Glutamatergic neuron (in vitro differentiated cells): ENCODE measurements around the gene WDR73. TPM values are rescaled to one million over a fixed set of nuclear protein-coding genes. Genes with fewer than 3 reads are reported as not detected.

Experiments used
- DNase-seq: peaks from one replicate; pipeline ENCODE4 v3.0.0; 2022
- H3K27ac Mint-ChIP-seq: one replicate; pipeline ENCODE4 v1.8.0; 2020; ENCODE audit warnings: mild to moderate bottlenecking, mixed read lengths, inconsistent platforms; ENCODE audit not compliant: unreplicated experiment
- H3K27me3 Mint-ChIP-seq: one replicate; pipeline ENCODE4 v1.8.0; 2020; ENCODE audit warnings: mild to moderate bottlenecking, moderate library complexity, mixed read lengths, inconsistent platforms; ENCODE audit not compliant: unreplicated experiment
- H3K36me3 Mint-ChIP-seq: one replicate; pipeline ENCODE4 v1.8.0; 2020; ENCODE audit warnings: mild to moderate bottlenecking, mixed read lengths, inconsistent platforms; ENCODE audit not compliant: unreplicated experiment
- H3K4me1 Mint-ChIP-seq: one replicate; pipeline ENCODE4 v1.8.0; 2020; ENCODE audit warnings: mild to moderate bottlenecking, low read depth, mixed read lengths, inconsistent platforms; ENCODE audit not compliant: unreplicated experiment
- H3K4me3 Mint-ChIP-seq: one replicate; pipeline ENCODE4 v1.8.0; 2020; ENCODE audit warnings: mild to moderate bottlenecking, mixed read lengths, inconsistent platforms; ENCODE audit not compliant: unreplicated experiment
- H3K9me3 Mint-ChIP-seq: one replicate; pipeline ENCODE4 v1.8.0; 2020; ENCODE audit warnings: mild to moderate bottlenecking, moderate library complexity, mixed read lengths, inconsistent platforms; ENCODE audit not compliant: unreplicated experiment
- total RNA-seq: library from RNA; stranded (reverse); fragmentation: NEBNext Ultra II Directional; extraction: Animal tissue kit (Norgen Biotek cat#: 25700); gene quantifications from one replicate; pipeline ENCODE4 v1.2.1, GENCODE V29; 2021; ENCODE audit not compliant: unreplicated experiment
- TF ChIP-seq, protein P1 (sequence below): fragments of 200-600 bp; sonication (generic); IDR thresholded peaks from one replicate; pipeline ENCODE4 v1.5.0; 2021; ENCODE audit not compliant: partially characterized antibody, unreplicated experiment

Gene WDR73
- total RNA-seq, 1 donor from 2014 or later: 19.5 TPM

- no peak overlapping the region for H3K27ac Mint-ChIP-seq
- peaks cover 15% of the 10 kb centered on the region for H3K4me1 Mint-ChIP-seq
- DNase-seq: no peak
- TF ChIP-seq, protein P1, sequence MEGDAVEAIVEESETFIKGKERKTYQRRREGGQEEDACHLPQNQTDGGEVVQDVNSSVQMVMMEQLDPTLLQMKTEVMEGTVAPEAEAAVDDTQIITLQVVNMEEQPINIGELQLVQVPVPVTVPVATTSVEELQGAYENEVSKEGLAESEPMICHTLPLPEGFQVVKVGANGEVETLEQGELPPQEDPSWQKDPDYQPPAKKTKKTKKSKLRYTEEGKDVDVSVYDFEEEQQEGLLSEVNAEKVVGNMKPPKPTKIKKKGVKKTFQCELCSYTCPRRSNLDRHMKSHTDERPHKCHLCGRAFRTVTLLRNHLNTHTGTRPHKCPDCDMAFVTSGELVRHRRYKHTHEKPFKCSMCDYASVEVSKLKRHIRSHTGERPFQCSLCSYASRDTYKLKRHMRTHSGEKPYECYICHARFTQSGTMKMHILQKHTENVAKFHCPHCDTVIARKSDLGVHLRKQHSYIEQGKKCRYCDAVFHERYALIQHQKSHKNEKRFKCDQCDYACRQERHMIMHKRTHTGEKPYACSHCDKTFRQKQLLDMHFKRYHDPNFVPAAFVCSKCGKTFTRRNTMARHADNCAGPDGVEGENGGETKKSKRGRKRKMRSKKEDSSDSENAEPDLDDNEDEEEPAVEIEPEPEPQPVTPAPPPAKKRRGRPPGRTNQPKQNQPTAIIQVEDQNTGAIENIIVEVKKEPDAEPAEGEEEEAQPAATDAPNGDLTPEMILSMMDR: no peak
- peaks cover 4% of the 10 kb centered on the region for H3K27me3 Mint-ChIP-seq
- H3K4me3 Mint-ChIP-seq: no peak overlapping the region
- H3K36me3 Mint-ChIP-seq: peaks cover 2% of the 10 kb centered on the region
- H3K9me3 Mint-ChIP-seq: peaks cover 7% of the 10 kb centered on the region
Observed at GRCh38 chr15:84668221-84668982, 14.3 kb upstream of the WDR73 start.

GRCh38 chr15:84666373-84666772 lies 12.3 kb upstream of the WDR73 start:
- Mint-ChIP-seq H3K27me3 (peaks cover 4% of the 10 kb centered on the region), H3K4me1 (peaks cover 16% of the 10 kb centered on the region), H3K4me3 (no peak overlapping the region), H3K36me3 (no peaks in the 10 kb centered on the region), H3K9me3 (peaks cover 3% of the 10 kb centered on the region), H3K27ac (no peak overlapping the region)
- TF ChIP-seq, protein P1: no peak
- no peak for DNase-seq

GRCh38 chr15:84661001-84661400 lies 6.9 kb upstream of the WDR73 start:
- H3K27ac Mint-ChIP-seq: no peak overlapping the region
- H3K27me3 Mint-ChIP-seq: peaks cover 9% of the 10 kb centered on the region
- no peak overlapping the region for H3K4me3 Mint-ChIP-seq
- DNase-seq: no peak
- H3K4me1 Mint-ChIP-seq: peaks cover 14% of the 10 kb centered on the region
- TF ChIP-seq, protein P1: no peak
- peaks cover 6% of the 10 kb centered on the region for H3K9me3 Mint-ChIP-seq
- H3K36me3 Mint-ChIP-seq: no peaks in the 10 kb centered on the region

- peaks cover 6% of the 10 kb centered on the region for H3K9me3 Mint-ChIP-seq
- peaks cover 9% of the 10 kb centered on the region for H3K27me3 Mint-ChIP-seq
- TF ChIP-seq, protein P1: no peak
- DNase-seq: no peak
- H3K27ac Mint-ChIP-seq: no peak overlapping the region
- peaks cover 12% of the 10 kb centered on the region for H3K4me1 Mint-ChIP-seq
- peak overlapping the region; percentile 77 for H3K4me3 Mint-ChIP-seq
- no peaks in the 10 kb centered on the region for H3K36me3 Mint-ChIP-seq
Observed at GRCh38 chr15:84659904-84660781, 6.1 kb upstream of the WDR73 start.
